Ovary (tissue), 9 donors: Measurements from ENCODE around the gene HGS. TPM values are rescaled to one million over a fixed set of nuclear protein-coding genes. Genes with fewer than 3 reads are reported as not detected.
A peak's percentile ranks its signal among the peaks of the same experiment; 100 is the strongest.

Experiments
- DNase-seq, 5 donors: peaks; one replicate each; pipeline ENCODE4 v3.0.0-alpha.2; 2019 to 2020
- H3K27ac ChIP-seq, 2 donors: fragments of 200-600 bp; one replicate each; pipeline versions ENCODE4 v1.5.1 to v1.8.0; 2019 to 2022
- H3K27me3 ChIP-seq: fragments of 200-600 bp; one replicate; pipeline ENCODE4 v1.8.0; 2022
- H3K36me3 ChIP-seq: fragments of 200-600 bp; sonication (generic); one replicate; pipeline ENCODE4 v1.5.1; 2019
- H3K4me1 ChIP-seq: one replicate; pipeline ENCODE4 v1.8.1; 2013; ENCODE audit warnings: mild to moderate bottlenecking, moderate library complexity; ENCODE audit not compliant: insufficient read depth
- H3K4me3 ChIP-seq: fragments of 200-600 bp; sonication (generic); one replicate; pipeline ENCODE4 v1.5.1; 2017
- H3K9me3 ChIP-seq, 2 donors: fragments of 200-600 bp in 1 of 2; sonication (generic) in 1 of 2; one replicate each; pipeline versions ENCODE4 v1.5.1 to v1.8.1; 2013 to 2019; ENCODE audit warnings: mild to moderate bottlenecking in 1 of 2, moderate library complexity in 1 of 2
- CTCF ChIP-seq, 3 donors: fragments of 450-650 bp in 2 of 3; fragments of 200-600 bp in 1 of 3; IDR thresholded peaks; one replicate each; pipeline versions ENCODE4 v1.5.1 to v1.8.0; 2016 to 2022; ENCODE audit warnings: antibody characterized with exemption in 3 of 3, mild to moderate bottlenecking in 1 of 3
- EP300 ChIP-seq: sonication (generic); formaldehyde crosslinking; IDR thresholded peaks from one replicate; pipeline ENCODE4 v1.6.1; 2017; ENCODE audit warnings: antibody characterized with exemption
- POLR2A ChIP-seq: fragments of 450-650 bp; IDR thresholded peaks from one replicate; pipeline ENCODE4 v1.6.1; 2017; ENCODE audit warnings: antibody characterized with exemption, mild to moderate bottlenecking, moderate library complexity
- WGBS, 3 donors: extraction: QIAGEN DNeasy Blood & Tissue Kit in 1 of 3; methylation state at CpG; one replicate each; pipeline versions ENCODE4 v1.1.5 to v1.1.7; 2013 to 2017; 5-methylcytosine and 5-hydroxymethylcytosine counted together
- intact Hi-C, 4 donors: fragments of 100-400 bp; cut with DNase I; formaldehyde crosslinking; loops; one replicate each; pipeline versions ENCODE4 v1.11.0 to v1.15.1; 2022 to 2023
- polyA plus RNA-seq, 2 donors: library from polyadenylated mRNA; stranded (reverse); fragments of 200-250 nt in 1 of 2; fragments of 350-450 nt in 1 of 2; fragmentation: Illumina TruSeq in 1 of 2; extraction: RNeasy Lipid Tissue Mini Kit (QIAGEN cat#74804) in 1 of 2; gene quantifications; one replicate each; pipeline ENCODE4 v1.2.3, GENCODE V29; 2013 to 2014
- total RNA-seq, 7 donors: library from RNA; depleted of rRNA in 2 of 7; stranded (reverse); fragments of >200 nt in 2 of 7; fragmentation: NEBNext Ultra II Directional in 3 of 7; extraction: Animal tissue kit (Norgen Biotek cat#: 25700) in 3 of 7; gene quantifications; one replicate each; pipeline versions ENCODE4 v1.1.0 to v1.2.4, GENCODE V29; 2016 to 2023
- donor health status: DM: no; HTN: no; CAD: no; lungs with moderate emphysema.
- donor health status: DM: no; HTN: no; CAD: no.
- donor health status: Bipolar disorder and iron deficiency.
- donor health status: DM: yes; HTN: yes; CAD: no.
- donor health status: DM: no; HTN: no; CAD: no.
- donor health status: DM: yes; HTN: yes; CAD: no.

The HGS gene
- total and polyA plus RNA-seq, 9 donors = 39.1 to 91.5 (median 73.4) TPM

GRCh38 chr17:81727324-81728031 lies 43.7 kb downstream of the HGS start:
- Histone ChIP-seq H3K27me3 (no peaks in the 10 kb centered on the region), H3K27ac (no peak overlapping the region), H3K4me3 (no peak overlapping the region), H3K9me3 (no peaks in the 10 kb centered on the region), H3K4me1 (peaks cover 2% of the 10 kb centered on the region), H3K36me3 (no peaks in the 10 kb centered on the region)
- 87 to 88% (median 87%) methylated on average over 23 of the region's 23 CpGs for WGBS, 3 donors
- peak in 1 of 5 donors; percentile 30 for DNase-seq
- intact Hi-C loops = no loop called here
- TF ChIP-seq CTCF (IDR thresholded peaks at IDR 0.05) (no peak), EP300 (no peak)

GRCh38 chr17:81733507-81734404 lies 49.9 kb downstream of the HGS start:
- intact Hi-C loops = no loop called here
- WGBS, 3 donors = 39 to 44% (median 42%) methylated on average over 31 to 32 of the region's 32 CpGs
- Histone ChIP-seq H3K36me3 (no peaks in the 10 kb centered on the region), H3K4me1 (no peaks in the 10 kb centered on the region), H3K9me3 (no peaks in the 10 kb centered on the region), H3K4me3 (no peak overlapping the region), H3K27ac (no peak overlapping the region), H3K27me3 (no peaks in the 10 kb centered on the region)
- peak; percentile 60 to 80 (median 68) for DNase-seq
- TF ChIP-seq CTCF (IDR thresholded peaks at IDR 0.05) (peak; percentile 43 to 71 (median 66)), POLR2A (no peak)

GRCh38 chr17:81734405-81735263 lies 50.8 kb downstream of the HGS start:
- TF ChIP-seq CTCF (IDR thresholded peaks at IDR 0.05) = no peak
- no peak for TF ChIP-seq EP300
- TF ChIP-seq POLR2A = no peak
- H3K36me3 ChIP-seq = no peaks in the 10 kb centered on the region
- peak in 1 of 5 donors; percentile 41 for DNase-seq
- H3K4me1 ChIP-seq = no peaks in the 10 kb centered on the region
- intact Hi-C loops = no loop called here
- no peak overlapping the region for H3K27ac ChIP-seq
- no peaks in the 10 kb centered on the region for H3K9me3 ChIP-seq
- no peak overlapping the region for H3K4me3 ChIP-seq
- no peaks in the 10 kb centered on the region for H3K27me3 ChIP-seq
- 74 to 78% (median 76%) methylated on average over 33 to 35 of the region's 35 CpGs for WGBS, 3 donors
